GM19468 (cell line): ENCODE results near the gene BCL2.

Source experiments
- ATAC-seq: cut with Tn5 transposase; IDR thresholded peaks from one replicate; pipeline ENCODE4 v1.9.1; 2021; ENCODE audit warnings: mild to moderate bottlenecking, moderate library complexity, moderate number of reproducible peaks; ENCODE audit not compliant: unreplicated experiment; ENCODE audit errors: extremely low read depth

BCL2 gene

GRCh38 chr18:63150326-63150725, 169.2 kb downstream of the BCL2 start:
- no peak for ATAC-seq

DNA sequence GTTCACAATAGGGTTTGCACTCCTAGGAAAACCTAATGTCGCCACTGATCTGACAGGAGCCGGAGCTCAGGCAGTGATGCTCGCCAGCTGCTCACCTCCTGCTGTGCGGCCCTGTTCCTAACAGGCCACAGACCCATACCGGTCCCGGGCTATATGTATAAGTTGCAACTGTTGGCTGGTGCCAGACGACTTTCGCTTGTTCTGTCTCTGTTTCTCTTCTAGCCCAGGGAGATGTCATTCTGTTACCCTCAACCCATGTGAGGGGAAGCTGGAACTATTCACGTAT, 170.3 kb downstream of the BCL2 start:
- ATAC-seq: no peak

DNA sequence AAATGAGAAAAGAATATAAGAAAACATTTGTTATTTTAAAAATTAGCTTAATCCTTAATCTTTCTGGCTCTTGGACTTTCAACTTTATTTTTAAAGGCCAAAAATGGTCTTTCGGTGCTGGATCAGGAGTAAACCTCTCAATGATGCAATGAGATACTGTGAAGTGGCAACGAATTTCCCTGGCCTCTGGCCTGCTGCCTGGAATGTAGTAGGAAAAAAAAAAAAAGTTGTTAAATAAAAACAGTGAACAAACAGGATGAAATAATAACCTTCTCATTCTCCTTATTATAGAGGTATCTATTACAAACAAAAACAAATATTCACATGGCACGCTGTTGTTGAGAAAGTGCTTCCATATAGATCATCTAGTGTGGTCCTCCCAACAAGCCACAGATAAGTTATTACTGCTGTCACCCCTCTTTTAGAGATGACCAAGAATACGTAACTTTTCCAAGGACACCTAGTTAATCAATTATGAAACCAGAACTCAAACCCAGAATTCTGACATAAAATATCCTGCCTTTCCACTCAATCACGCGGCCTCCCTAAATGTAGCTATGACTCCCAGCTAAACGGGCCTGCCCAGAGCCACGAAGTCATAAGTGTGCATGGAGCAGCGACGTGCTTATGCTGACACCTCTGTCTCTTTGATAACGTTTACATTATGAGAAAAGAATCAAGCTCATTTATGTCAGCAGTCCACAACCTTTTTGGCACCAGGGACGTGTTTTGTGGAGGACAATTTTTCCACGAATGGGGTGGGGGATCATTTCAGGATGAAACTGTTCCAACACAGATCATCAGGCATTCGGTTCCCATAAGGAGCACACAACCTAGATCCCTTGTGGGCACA, 170.9 kb downstream of the BCL2 start:
- no peak for ATAC-seq

DNA sequence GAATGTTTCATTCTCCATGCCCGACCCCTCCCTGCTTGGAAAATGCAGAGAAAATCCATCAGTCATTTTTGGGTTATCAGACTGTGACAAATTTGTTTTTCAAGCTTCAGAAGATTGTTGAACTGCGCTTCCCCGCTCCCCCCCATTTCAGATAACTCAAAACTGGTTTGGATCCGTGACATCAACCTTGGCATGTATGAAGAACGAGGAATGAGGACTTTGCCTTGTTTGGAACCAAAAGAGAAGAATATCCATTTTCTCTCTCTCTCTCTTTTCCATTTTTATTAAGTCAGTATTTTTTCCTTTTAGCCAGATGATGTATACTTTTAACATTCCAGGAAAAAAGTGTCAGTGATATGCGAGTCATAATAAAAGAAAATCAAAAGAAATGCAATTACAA, 171.6 kb downstream of the BCL2 start:
- ATAC-seq: no peak

DNA sequence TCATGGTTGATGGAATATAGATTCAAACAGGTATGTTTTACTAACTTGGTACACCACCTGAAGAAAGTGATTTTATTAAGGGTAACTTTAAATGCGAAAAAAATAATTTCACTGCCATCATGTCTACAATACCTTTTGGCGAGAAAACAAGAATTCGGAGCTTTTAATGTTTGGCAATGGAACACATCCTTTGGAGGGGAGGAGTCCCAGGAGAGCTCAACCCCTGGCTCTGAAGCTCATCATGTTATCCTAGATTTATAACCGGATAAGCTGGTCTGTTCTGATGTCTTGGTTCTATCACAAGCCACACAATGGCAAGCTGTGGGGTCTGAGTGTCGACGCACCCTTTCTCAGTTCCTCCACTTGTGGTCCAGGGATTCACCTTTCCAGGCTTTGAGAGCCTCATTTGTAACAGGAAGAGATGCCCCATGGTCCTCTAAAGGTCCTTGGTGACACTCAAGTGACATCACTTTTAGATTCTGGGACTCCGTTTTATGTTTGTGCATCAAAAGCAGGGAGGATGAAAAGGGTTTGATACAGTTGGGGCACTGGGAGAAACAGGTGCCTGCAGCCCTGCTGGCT, 172.7 kb downstream of the BCL2 start:
- ATAC-seq: no peak

DNA sequence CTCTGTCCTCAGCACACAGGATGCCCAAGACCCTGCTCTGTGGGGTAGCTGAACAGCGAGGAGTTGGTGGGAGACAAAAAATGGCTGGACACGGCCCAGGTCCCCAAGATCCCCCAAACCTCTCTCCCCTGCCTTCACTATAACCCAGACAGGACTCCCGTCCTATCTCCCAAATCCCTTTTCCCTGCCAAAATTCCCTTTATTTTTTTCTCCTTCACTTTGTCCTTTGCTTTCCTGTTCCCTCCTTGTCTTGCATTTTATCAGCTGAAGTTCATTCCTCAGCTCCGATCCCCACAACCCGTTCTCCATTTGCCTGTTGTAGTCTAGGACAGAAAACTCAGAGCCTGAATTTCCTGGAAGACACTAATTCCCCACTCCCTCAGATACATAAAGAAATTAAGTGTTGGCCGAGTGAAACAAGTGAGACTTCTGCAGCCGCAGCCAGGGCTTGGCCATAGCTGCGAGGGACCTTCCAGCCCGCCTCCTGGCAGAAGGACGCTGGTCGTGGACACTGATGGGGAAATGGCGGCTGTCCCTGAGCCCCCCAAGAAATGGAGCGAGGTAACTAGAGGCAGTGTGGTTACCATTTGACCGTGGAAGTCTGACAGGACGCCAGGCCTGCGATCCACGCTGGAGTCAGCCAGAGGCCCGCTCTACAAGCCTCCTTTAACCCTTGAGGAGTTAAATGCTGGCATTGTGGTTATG, 173.6 kb downstream of the BCL2 start:
- ATAC-seq: no peak

- ATAC-seq: no peak
Observed at GRCh38 chr18:63145166-63145850, 174.3 kb downstream of the BCL2 start.

DNA sequence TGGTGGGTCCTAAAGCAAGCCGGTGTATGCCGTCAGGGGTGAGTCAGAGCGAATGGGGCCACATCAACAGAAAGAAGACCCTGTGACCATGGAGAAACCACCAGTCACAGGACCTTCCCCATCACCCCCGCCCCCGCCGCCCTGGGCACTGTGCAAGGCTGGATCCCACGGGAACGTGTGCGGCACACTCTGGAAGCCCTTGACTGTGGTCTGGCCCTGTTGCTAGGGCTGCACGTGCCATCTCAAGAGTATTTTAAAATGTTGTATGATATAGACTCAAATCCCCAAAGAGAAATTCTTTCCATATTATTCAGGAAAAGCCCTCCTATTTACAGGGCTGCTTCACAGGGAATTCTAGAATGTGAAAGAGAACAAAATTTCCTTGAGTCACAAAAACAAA, 174.8 kb downstream of the BCL2 start:
- ATAC-seq: no peak

DNA sequence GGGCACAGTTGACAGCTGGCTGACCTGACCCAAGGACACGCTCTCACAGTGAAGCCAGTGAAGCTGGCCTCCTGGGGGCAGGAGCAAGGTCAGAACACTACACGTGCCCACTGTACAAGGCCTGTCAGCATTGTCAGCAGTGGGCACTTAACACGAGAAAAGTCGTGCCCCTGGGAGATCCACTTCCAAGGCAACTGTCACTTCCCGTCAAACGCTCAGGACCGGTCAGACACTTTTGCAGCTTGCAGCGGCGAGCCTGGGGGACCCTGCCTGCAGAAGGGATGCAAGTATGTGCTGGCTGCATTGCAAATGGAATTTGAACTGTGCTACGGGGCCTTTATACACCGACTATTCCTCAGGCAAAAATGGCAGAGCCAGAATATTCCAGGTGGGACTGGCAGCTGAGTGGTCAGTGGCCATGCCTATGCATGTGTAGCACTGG, 176.2 kb downstream of the BCL2 start:
- ATAC-seq: no peak

GRCh38 chr18:63142594-63143225, 176.9 kb downstream of the BCL2 start:
- no peak for ATAC-seq

- ATAC-seq: peak; percentile 19
Observed at GRCh38 chr18:63141778-63142176, 177.8 kb downstream of the BCL2 start.

DNA sequence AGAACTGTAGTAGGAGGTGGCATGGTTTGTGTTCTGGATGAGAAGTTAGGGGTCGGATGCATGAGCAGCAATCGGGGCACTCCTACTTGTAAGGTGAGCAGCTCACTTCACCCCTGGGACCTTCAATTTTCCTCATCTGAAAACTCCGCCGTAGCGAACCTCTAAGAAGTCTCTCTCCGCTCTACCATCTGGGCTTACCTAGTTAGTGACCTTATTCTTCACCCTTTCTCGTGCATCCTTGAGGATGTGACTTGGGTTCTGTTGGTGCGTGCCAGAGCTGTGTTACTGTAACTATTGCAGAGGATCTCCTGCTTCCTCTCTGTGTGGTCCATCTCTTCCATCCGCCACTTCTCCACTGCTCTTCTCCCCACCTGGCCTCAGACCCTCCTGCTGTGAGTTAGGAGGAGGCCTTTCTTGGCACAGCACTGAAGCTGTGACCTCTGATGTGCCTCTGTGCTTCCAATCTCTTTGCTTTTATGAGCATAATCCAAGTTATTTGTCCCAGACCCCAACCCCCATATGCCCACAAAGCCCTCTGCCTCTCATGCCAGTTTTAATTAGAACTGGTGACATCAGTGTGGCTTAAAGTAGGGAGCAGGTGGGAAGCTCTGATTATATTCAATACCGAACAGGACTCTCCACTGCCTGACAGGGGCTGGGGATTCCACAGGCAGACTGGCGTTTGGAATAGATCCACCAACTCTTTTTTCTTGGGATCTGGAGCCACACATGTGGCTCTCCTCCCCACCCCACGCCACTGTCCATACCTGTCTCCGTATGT, 178.4 kb downstream of the BCL2 start:
- no peak for ATAC-seq

DNA sequence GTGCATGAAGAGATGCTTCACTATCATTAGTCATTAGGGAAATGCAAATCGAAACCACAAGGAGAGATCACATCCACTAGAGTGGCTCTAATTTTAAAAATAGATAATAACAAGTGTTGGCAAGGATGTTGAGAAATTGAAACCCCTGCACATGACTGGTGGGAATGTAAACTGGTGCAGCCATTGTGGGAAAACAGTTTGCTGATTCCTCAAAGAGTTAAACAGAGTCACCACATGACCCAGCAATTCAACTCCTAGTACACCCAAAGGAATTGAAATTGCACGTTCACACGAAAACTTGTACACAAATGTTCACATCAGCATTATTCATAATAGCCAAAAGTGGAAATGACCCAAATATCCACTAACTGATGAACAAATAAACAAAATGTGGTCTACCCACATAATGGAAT, 179.5 kb downstream of the BCL2 start:
- ATAC-seq: no peak

DNA sequence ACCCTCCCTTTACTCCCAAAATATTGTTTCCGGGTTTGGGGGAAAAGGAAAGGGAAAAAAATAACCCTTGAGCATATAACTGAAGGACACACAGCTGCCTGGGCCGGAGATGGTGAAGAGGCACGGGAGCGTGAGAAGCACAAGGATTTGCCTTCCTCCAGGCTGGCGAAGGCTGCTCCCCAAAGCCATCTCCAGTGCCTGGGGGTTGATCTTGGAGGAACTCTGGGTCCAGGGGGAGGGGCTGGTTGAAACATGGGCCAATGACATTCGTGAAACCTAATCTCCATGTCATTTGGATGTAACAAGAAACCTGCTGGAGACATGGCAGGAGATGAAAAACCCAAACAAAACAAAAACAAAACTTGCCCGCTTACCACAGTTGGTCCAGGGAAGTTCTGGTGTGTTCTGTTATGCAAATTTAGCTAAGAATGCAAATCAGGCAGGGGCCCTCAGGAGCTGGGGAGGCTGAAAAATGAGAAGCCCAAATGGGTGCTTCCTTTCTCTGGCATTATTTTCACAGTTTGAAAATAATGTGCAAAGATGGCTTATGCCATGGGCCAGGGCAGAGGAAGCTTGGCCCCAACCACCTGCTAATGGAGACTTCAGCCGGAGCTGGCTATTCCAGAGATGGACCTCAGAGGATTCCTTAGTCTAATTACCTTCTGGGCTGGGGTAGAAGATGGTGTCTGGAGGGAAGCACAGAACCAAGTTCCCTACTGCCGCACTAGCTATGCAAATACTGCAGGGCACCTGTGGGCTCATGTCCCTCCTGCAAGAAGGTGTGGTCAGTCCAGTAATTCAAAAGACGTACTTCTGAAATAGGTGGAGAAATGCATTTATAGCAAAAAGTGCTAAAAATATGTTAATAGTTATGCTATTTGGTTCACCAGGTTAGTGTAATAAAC, 180.9 kb downstream of the BCL2 start:
- peak; percentile 24 for ATAC-seq

DNA sequence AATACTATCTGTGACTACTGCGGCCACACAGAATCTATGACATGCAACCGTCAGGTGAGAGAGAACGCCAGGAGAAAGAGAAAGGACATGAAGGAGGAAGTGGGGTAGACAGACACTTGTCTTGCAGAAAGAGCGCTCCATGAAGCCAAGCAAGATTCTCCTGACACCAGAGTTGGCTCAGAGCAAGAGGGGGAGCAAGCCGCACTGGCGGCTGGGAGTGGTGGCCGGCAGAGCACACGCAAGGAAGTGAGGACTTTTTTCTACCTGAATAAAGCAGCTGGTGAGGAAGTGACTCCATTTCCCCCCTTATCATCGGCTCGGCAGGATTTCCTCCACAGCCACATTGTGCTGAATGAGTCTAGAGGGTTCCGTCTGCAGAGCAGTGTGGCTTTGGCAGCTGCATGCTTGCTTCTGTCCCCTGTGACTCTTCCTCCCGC, 181.6 kb downstream of the BCL2 start:
- ATAC-seq: peak; percentile 8

GRCh38 chr18:63135101-63135500, 184.5 kb downstream of the BCL2 start:
- no peak for ATAC-seq

GRCh38 chr18:63132819-63133200, 186.8 kb downstream of the BCL2 start:
- no peak for ATAC-seq

DNA sequence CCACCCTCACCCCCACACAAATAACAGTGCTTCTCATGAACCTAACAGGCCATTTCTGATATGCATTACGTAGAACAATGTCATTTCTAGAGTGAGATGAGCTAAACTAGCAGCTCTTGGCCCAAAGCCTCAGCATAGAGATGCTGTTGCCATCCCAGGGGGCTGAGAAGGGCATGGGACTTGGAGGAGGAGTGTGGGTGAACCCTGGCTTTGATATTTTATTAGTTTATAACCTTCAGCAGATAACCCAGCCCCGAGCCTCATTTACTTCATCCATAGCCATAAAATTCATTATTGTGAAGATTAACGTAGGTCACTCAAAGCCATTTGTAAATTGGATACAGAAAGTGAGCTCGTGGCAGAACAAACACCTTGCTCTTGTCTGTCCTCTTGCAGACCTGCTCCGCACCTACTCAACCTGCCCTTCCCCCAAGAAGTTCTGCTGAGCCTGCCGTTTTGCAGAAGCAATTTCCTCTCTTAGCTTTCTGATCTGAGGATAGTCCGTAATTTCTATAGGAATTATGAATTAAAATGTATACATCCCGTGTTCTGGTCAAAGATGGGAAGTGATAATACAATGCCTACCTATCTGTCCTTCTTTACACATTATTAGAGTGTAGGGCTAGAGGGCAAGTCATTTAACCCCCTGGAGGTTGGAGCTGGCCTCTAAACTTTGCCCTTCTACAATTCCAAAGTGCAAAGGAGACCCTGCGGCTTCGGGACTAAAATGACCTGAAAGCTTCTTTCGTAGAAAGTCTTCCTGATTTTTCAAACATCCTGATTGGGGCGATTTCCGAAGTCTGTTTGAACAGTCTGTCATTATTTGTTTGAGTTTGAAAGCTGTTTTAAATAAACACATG, 187.4 kb downstream of the BCL2 start:
- ATAC-seq: no peak
